Esophagus squamous epithelium (tissue), 5 donors: ENCODE results near the gene ERC2. TPM values are rescaled to one million over a fixed set of nuclear protein-coding genes. Genes with fewer than 3 reads are reported as not detected.

Source experiments
- DNase-seq: peaks from one replicate; lab custom pipeline; 2025; lab: John Stamatoyannopoulos, UW
- H3K27ac ChIP-seq, 4 donors: fragments of 200-600 bp; sonication (generic); one replicate each; pipeline ENCODE4 v1.5.1; 2016 to 2019; ENCODE audit warnings: mild to moderate bottlenecking in 1 of 4
- H3K27me3 ChIP-seq, 4 donors: fragments of 200-600 bp; sonication (generic); 1 replicate in 3 of 4; 2 replicates in 1 of 4; pipeline versions ENCODE4 v1.5.1 to v1.6.0; 2017 to 2021; ENCODE audit warnings: antibody characterized with exemption in 1 of 4
- H3K36me3 ChIP-seq, 3 donors: fragments of 200-600 bp; sonication (generic); one replicate each; pipeline ENCODE4 v1.5.1; 2016 to 2019
- H3K4me1 ChIP-seq, 3 donors: fragments of 200-600 bp; sonication (generic); one replicate each; pipeline ENCODE4 v1.5.1; 2017 to 2019
- H3K4me3 ChIP-seq, 4 donors: fragments of 200-600 bp; sonication (generic); 1 replicate in 3 of 4; 2 replicates in 1 of 4; pipeline ENCODE4 v1.5.1; 2016 to 2019; ENCODE audit warnings: mild to moderate bottlenecking in 2 of 4, moderate library complexity in 1 of 4
- H3K9me3 ChIP-seq, 3 donors: fragments of 200-600 bp; sonication (generic); one replicate each; pipeline ENCODE4 v1.5.1; 2016 to 2019
- POLR2A ChIP-seq, 4 donors: fragments of 450-650 bp; IDR thresholded peaks; one replicate each; pipeline ENCODE4 v1.6.1; 2017; ENCODE audit warnings: antibody characterized with exemption in 4 of 4, mild to moderate bottlenecking in 4 of 4, moderate library complexity in 3 of 4
- WGBS, 2 donors: methylation state at CpG; one replicate each; pipeline ENCODE4 v1.1.5; 2018; 5-methylcytosine and 5-hydroxymethylcytosine counted together
- intact Hi-C: fragments of 100-400 bp; cut with DNase I; formaldehyde crosslinking; loops from one replicate; pipeline ENCODE4 v1.15.0; 2022
- total RNA-seq, 4 donors: library from RNA; depleted of rRNA; stranded (reverse); fragments of >200 nt; gene quantifications; one replicate each; pipeline ENCODE4 v1.1.0, GENCODE V29; 2016
- TF ChIP-seq, protein P1 (sequence below), 6 experiments: fragments of 450-650 bp in 4 of 6; fragments of 200-600 bp in 2 of 6; sonication (generic) in 2 of 6; IDR thresholded peaks; one replicate each; pipeline ENCODE4 v1.5.1; 2016 to 2019; ENCODE audit warnings: antibody characterized with exemption in 6 of 6, mild to moderate bottlenecking in 4 of 6, moderate library complexity in 4 of 6
- donor health status: DM: yes; HTN: yes; CAD: no.

ERC2 gene
- total RNA-seq, 4 donors from 2014 or later: 0.12 to 1.9 (median 0.86) TPM

GRCh38 chr3:55658270-55658669 lies 810.0 kb downstream of the ERC2 start:
- no peaks in the 10 kb centered on the region for H3K27me3 ChIP-seq
- peak overlapping the region in 3 of 4 donors; percentile 23 to 73 (median 58) for H3K27ac ChIP-seq
- 100% methylated on average over 1 of the region's 1 CpG for WGBS, 2 donors
- no peaks in the 10 kb centered on the region for H3K36me3 ChIP-seq
- H3K9me3 ChIP-seq: no peaks in the 10 kb centered on the region
- H3K4me3 ChIP-seq: no peak overlapping the region
- H3K4me1 ChIP-seq: peaks cover 6 to 42% (median 11%) of the 10 kb centered on the region in 3 donors
- intact Hi-C loops: no loop called here
- DNase-seq: no peak
- TF ChIP-seq, protein P1, sequence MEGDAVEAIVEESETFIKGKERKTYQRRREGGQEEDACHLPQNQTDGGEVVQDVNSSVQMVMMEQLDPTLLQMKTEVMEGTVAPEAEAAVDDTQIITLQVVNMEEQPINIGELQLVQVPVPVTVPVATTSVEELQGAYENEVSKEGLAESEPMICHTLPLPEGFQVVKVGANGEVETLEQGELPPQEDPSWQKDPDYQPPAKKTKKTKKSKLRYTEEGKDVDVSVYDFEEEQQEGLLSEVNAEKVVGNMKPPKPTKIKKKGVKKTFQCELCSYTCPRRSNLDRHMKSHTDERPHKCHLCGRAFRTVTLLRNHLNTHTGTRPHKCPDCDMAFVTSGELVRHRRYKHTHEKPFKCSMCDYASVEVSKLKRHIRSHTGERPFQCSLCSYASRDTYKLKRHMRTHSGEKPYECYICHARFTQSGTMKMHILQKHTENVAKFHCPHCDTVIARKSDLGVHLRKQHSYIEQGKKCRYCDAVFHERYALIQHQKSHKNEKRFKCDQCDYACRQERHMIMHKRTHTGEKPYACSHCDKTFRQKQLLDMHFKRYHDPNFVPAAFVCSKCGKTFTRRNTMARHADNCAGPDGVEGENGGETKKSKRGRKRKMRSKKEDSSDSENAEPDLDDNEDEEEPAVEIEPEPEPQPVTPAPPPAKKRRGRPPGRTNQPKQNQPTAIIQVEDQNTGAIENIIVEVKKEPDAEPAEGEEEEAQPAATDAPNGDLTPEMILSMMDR (IDR thresholded peaks at IDR 0.05): no peak
- TF ChIP-seq POLR2A (IDR thresholded peaks at IDR 0.05): no peak

DNA sequence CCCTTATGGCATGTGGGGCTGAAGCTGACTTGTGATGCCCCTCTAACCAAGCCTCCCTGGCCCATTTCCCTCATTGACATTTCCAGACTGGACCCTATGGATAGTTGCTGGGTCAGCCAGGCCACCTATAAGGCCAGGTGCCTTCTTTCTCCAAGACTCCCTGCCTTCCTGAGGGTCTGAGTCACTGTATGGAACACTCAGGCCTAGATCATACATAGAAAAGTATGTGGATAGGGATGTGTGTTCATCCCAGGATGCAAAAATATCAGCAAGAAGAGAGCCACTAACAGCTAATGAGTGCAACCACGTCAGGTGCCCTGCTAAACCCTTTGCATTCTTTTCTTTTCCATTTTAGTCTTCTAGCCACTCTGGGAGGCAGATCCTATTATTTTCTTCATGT lies 812.7 kb downstream of the ERC2 start:
- Histone ChIP-seq H3K9me3 (no peaks in the 10 kb centered on the region), H3K27me3 (no peaks in the 10 kb centered on the region), H3K27ac (no peak overlapping the region), H3K36me3 (no peaks in the 10 kb centered on the region), H3K4me1 (peaks cover 6 to 24% (median 11%) of the 10 kb centered on the region in 3 donors), H3K4me3 (no peak overlapping the region)
- no peak for DNase-seq
- TF ChIP-seq POLR2A (IDR thresholded peaks at IDR 0.05): no peak
- TF ChIP-seq, protein P1 (IDR thresholded peaks at IDR 0.05): no peak
- WGBS, 2 donors: 88 to 92% methylated on average over 1 of the region's 1 CpG
- intact Hi-C loops: no loop called here

DNA sequence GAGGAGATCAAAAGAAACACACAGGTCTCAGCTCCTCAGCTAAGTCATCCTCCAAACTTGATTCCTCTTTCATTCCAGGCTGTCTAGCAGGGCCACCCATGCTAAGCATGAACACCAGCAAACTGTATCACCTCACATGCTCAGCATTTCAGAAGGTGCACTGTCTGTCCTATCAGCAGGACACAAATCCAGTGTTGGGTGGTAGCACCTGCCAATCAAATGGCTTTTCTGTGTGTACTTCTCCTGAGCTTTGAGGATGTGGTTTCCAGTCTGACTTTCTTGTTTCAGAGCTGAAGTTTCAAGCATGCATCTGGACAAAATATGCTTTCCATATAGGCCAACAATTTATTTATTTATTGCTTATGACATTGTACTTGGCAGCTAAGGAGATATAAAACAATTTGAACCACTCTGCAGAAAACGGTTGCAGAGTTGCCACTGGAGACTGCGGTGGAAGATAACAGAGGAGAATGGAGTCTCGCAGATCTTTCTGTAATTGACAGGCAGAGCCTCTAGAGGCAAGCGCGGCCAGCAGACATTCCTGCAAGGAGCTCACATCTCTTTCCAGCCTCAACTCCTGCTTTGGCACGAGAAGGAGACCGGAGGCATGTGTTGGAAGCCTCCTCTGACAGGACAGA lies 814.0 kb downstream of the ERC2 start:
- TF ChIP-seq, protein P1 (IDR thresholded peaks at IDR 0.05): no peak
- no peak for TF ChIP-seq POLR2A (IDR thresholded peaks at IDR 0.05)
- H3K27ac ChIP-seq: no peak overlapping the region
- WGBS, 2 donors: 72 to 91% methylated on average over 6 to 7 of the region's 7 CpGs
- H3K27me3 ChIP-seq: no peaks in the 10 kb centered on the region
- no peak overlapping the region for H3K4me3 ChIP-seq
- peaks cover 3 to 14% (median 9%) of the 10 kb centered on the region in 3 donors for H3K4me1 ChIP-seq
- H3K36me3 ChIP-seq: no peaks in the 10 kb centered on the region
- intact Hi-C loops: no loop called here
- no peaks in the 10 kb centered on the region for H3K9me3 ChIP-seq
- no peak for DNase-seq

- H3K27ac ChIP-seq: no peak overlapping the region
- no peaks in the 10 kb centered on the region for H3K4me1 ChIP-seq
- no peaks in the 10 kb centered on the region for H3K9me3 ChIP-seq
- H3K4me3 ChIP-seq: no peak overlapping the region
- intact Hi-C loops: no loop called here
- DNase-seq: no peak
- H3K36me3 ChIP-seq: no peaks in the 10 kb centered on the region
- 100% methylated on average over 1 to 2 of the region's 3 CpGs for WGBS, 2 donors
- TF ChIP-seq, protein P1 (IDR thresholded peaks at IDR 0.05): no peak
- no peak for TF ChIP-seq POLR2A (IDR thresholded peaks at IDR 0.05)
- H3K27me3 ChIP-seq: no peaks in the 10 kb centered on the region
Observed at GRCh38 chr3:55651011-55651410, 817.3 kb downstream of the ERC2 start.

GRCh38 chr3:55650011-55650410 lies 818.3 kb downstream of the ERC2 start:
- Histone ChIP-seq H3K27ac (no peak overlapping the region), H3K4me1 (no peaks in the 10 kb centered on the region), H3K36me3 (no peaks in the 10 kb centered on the region), H3K9me3 (no peaks in the 10 kb centered on the region), H3K27me3 (no peaks in the 10 kb centered on the region), H3K4me3 (no peak overlapping the region)
- no peak for DNase-seq
- 77 to 91% methylated on average over 4 of the region's 4 CpGs for WGBS, 2 donors
- no peak for TF ChIP-seq POLR2A (IDR thresholded peaks at IDR 0.05)
- TF ChIP-seq, protein P1 (IDR thresholded peaks at IDR 0.05): no peak
- intact Hi-C loops: no loop called here
